PC-9 (cell line): ENCODE measurements around the gene LIN28A. TPM values are rescaled to one million over a fixed set of nuclear protein-coding genes. Genes with fewer than 3 reads are reported as not detected.

Experiments
- BruUV-seq: library from RNA; stranded (reverse); fragments of 400-500 nt; replicated peaks from 2 replicates; lab custom pipeline; 2021; lab: Mats Ljungman, UMichigan
- CTCF ChIA-PET: fragments of 300-600 bp; sonication (Branson Sonifier 250); formaldehyde crosslinking; loops from one replicate; lab custom pipeline; 2022; ENCODE audit warnings: antibody characterized with exemption; lab: Charles Lee
- POLR2A ChIA-PET: fragments of 300-600 bp; sonication (Branson Sonifier 250); formaldehyde crosslinking; loops from one replicate; lab custom pipeline; 2022; ENCODE audit warnings: antibody characterized with exemption; ENCODE audit not compliant: unreplicated experiment; lab: Charles Lee
- DNase-seq, 2 experiments: peaks; one replicate each; pipeline versions ENCODE4 v3.0.0 to v3.0.0-alpha.2; 2015 to 2022; ENCODE audit warnings: mixed read lengths in 1 of 2
- H2AFZ ChIP-seq: fragments of 200-600 bp; sonication (generic); 2 replicates; pipeline ENCODE4 v1.8.1; 2017; ENCODE audit warnings: antibody characterized with exemption
- H3F3A ChIP-seq: fragments of 200-600 bp; sonication (generic); 2 replicates; pipeline ENCODE4 v1.8.1; 2017; ENCODE audit warnings: antibody characterized with exemption, mild to moderate bottlenecking, low read depth; ENCODE audit not compliant: insufficient read depth
- H3K27ac ChIP-seq: fragments of 200-600 bp; sonication (generic); 2 replicates; pipeline ENCODE4 v1.6.1; 2016; ENCODE audit warnings: mixed run types
- H3K27me3 ChIP-seq: fragments of 200-600 bp; sonication (generic); 2 replicates; pipeline ENCODE4 v1.6.1; 2016; ENCODE audit warnings: low read depth, mixed run types; ENCODE audit not compliant: insufficient read depth
- H3K36me3 ChIP-seq: fragments of 200-600 bp; sonication (generic); 2 replicates; pipeline ENCODE4 v1.6.1; 2016; ENCODE audit warnings: low read depth, mixed run types
- H3K4me1 ChIP-seq: fragments of 200-600 bp; sonication (generic); replicated peaks from 2 replicates; pipeline ENCODE4 v1.6.1; 2016; ENCODE audit warnings: mixed run types; ENCODE audit not compliant: insufficient read depth
- H3K4me2 ChIP-seq: fragments of 200-600 bp; sonication (generic); 2 replicates; pipeline ENCODE4 v1.6.1; 2017; ENCODE audit warnings: mixed run types
- H3K4me3 ChIP-seq: fragments of 200-600 bp; sonication (generic); 2 replicates; pipeline ENCODE4 v1.6.1; 2016; ENCODE audit warnings: mixed run types
- H3K79me2 ChIP-seq: fragments of 200-600 bp; sonication (generic); 2 replicates; pipeline ENCODE4 v1.6.1; 2017; ENCODE audit warnings: low read depth, mixed run types
- H3K9me2 ChIP-seq: fragments of 200-600 bp; sonication (generic); 2 replicates; pipeline ENCODE4 v1.8.1; 2017; ENCODE audit warnings: mild to moderate bottlenecking; ENCODE audit not compliant: insufficient read depth
- H3K9me3 ChIP-seq: fragments of 200-600 bp; sonication (generic); 2 replicates; pipeline ENCODE4 v1.8.1; 2016; ENCODE audit warnings: low read depth; ENCODE audit not compliant: insufficient read depth
- H4K20me1 ChIP-seq: fragments of 200-600 bp; sonication (generic); 2 replicates; pipeline ENCODE4 v1.8.1; 2017; ENCODE audit not compliant: insufficient read depth
- CTCF ChIP-seq: fragments of 200-600 bp; sonication (generic); conservative IDR thresholded peaks from 2 replicates; pipeline ENCODE4 v1.6.1; 2017; ENCODE audit warnings: mixed run types, antibody characterized with exemption, mild to moderate bottlenecking, moderate library complexity
- EZH2 ChIP-seq: fragments of 200-600 bp; sonication (generic); IDR thresholded peaks from 2 replicates; pipeline ENCODE4 v1.8.0; 2017; ENCODE audit warnings: antibody characterized with exemption, low read depth
- intact Hi-C: fragments of 100-400 bp; cut with micrococcal nuclease; formaldehyde crosslinking; loops from one replicate; pipeline ENCODE4 v1.10.0; 2022; ENCODE audit not compliant: unreplicated experiment
- total RNA-seq: library from RNA; stranded (reverse); gene quantifications from 2 replicates; pipeline ENCODE4 v1.2.3, GENCODE V29; 2021

LIN28A gene
- total RNA-seq, 1 experiment from 2014 or later, result not detected

- Histone ChIP-seq H3F3A (0 out of 2 replicates have a peak, but pooled peaks cover 4% of the 10 kb centered on the region), H3K4me3 (no peak overlapping the region), H4K20me1 (no peaks in the 10 kb centered on the region), H2AFZ (no peak overlapping the region), H3K4me2 (no peak overlapping the region), H3K27me3 (no peaks in the 10 kb centered on the region), H3K9me2 (no peaks in the 10 kb centered on the region), H3K36me3 (no peaks in the 10 kb centered on the region), H3K27ac (no peak overlapping the region), H3K79me2 (no peaks in the 10 kb centered on the region), H3K4me1 (no peaks in the 10 kb centered on the region), H3K9me3 (no peaks in the 10 kb centered on the region)
- peak; percentile 22 to 52 for DNase-seq
- intact Hi-C loops, result loop anchor here (5.0 kb wide), 1 partner anchor 404 kb away; the partner anchor contains the start of gene SLC30A2
- CTCF ChIA-PET, result interaction anchor here (0.6 kb wide), 1 partner anchor 126 kb away, joined by 3 read pairs; no protein-coding TSS in a partner anchor
- TF ChIP-seq EZH2 (no peak), CTCF (no peak)
- BruUV-seq, result no TSS peak
- POLR2A ChIA-PET, result interaction anchor here (0.6 kb wide), 1 partner anchor 1627 kb away, joined by 6 read pairs; no protein-coding TSS in a partner anchor
These were observed 40.3 kb downstream of the LIN28A start for GRCh38 chr1:26450908-26451307.

GRCh38 chr1:26452459-26453183 lies 42.0 kb downstream of the LIN28A start:
- Histone ChIP-seq H3K79me2 (no peaks in the 10 kb centered on the region), H3K4me3 (no peak overlapping the region), H2AFZ (no peak overlapping the region), H4K20me1 (no peaks in the 10 kb centered on the region), H3K4me2 (no peak overlapping the region), H3K27me3 (no peaks in the 10 kb centered on the region), H3K9me2 (no peaks in the 10 kb centered on the region), H3K27ac (no peak overlapping the region), H3K9me3 (no peaks in the 10 kb centered on the region), H3F3A (0 out of 2 replicates have a peak, but pooled peaks cover 4% of the 10 kb centered on the region), H3K36me3 (no peaks in the 10 kb centered on the region), H3K4me1 (no peaks in the 10 kb centered on the region)
- POLR2A ChIA-PET, result no interaction called here
- intact Hi-C loops, result loop anchor here (5.0 kb wide), 1 partner anchor 405 kb away; the partner anchor contains the start of gene SLC30A2
- no TSS peak for BruUV-seq
- CTCF ChIA-PET, result no interaction called here
- TF ChIP-seq EZH2 (no peak), CTCF (no peak)
- DNase-seq, result no peak

GRCh38 chr1:26459148-26459547 lies 48.5 kb downstream of the LIN28A start:
- POLR2A ChIA-PET, result no interaction called here
- no peaks in the 10 kb centered on the region for H3K36me3 ChIP-seq

More at GRCh38 chr1:26459148-26459547, 48.5 kb downstream of the LIN28A start:
- Histone ChIP-seq H3F3A (no peaks in the 10 kb centered on the region), H3K9me2 (no peaks in the 10 kb centered on the region), H4K20me1 (no peaks in the 10 kb centered on the region), H3K9me3 (no peaks in the 10 kb centered on the region), H3K27me3 (no peaks in the 10 kb centered on the region), H3K79me2 (no peaks in the 10 kb centered on the region), H3K4me1 (no peaks in the 10 kb centered on the region), H2AFZ (no peak overlapping the region), H3K27ac (no peak overlapping the region), H3K4me2 (no peak overlapping the region), H3K4me3 (no peak overlapping the region)
- intact Hi-C loops, result no loop called here
- BruUV-seq, result no TSS peak
- CTCF ChIA-PET, result interaction anchor here (0.6 kb wide), 1 partner anchor 65 kb away, joined by 5 read pairs; no protein-coding TSS in a partner anchor
- no peak for TF ChIP-seq EZH2
- no peak for TF ChIP-seq CTCF
- no peak for DNase-seq
